HL-60 (cell line): ENCODE measurements around the gene HECTD4.

Experiments
- DNase-seq, 2 experiments: peaks; one replicate each; pipeline ENCODE4 v3.0.0-alpha.2; 2010 to 2020; ENCODE audit warnings: low read depth in 1 of 2, low spot score in 1 of 2
- H3K27ac ChIP-seq: fragments of 250-450 bp; sonication (Bioruptor Pico); replicated peaks from 2 replicates; pipeline ENCODE4 v1.5.1; 2020; ENCODE audit warnings: mild to moderate bottlenecking, moderate library complexity
- H3K27me3 ChIP-seq: fragments of 250-450 bp; sonication (Bioruptor Pico); 2 replicates; pipeline ENCODE4 v1.5.1; 2021; ENCODE audit warnings: mild to moderate bottlenecking, moderate library complexity; ENCODE audit not compliant: insufficient read depth, poor library complexity, severe bottlenecking
- H3K4me3 ChIP-seq: replicated peaks from 2 replicates; pipeline ENCODE4 v1.5.1; 2011; ENCODE audit warnings: mild to moderate bottlenecking, control low read depth, low read length; ENCODE audit not compliant: insufficient read depth
- GABPA ChIP-seq: IDR thresholded peaks from 2 replicates; pipeline ENCODE4 v1.6.1; 2012; ENCODE audit warnings: low read depth
- POLR2AphosphoS5 ChIP-seq: IDR thresholded peaks from 2 replicates; pipeline ENCODE4 v1.6.1; 2012; ENCODE audit warnings: low read depth
- SPI1 ChIP-seq: IDR thresholded peaks from 2 replicates; pipeline ENCODE4 v1.6.1; 2012; ENCODE audit warnings: low read depth, mild to moderate bottlenecking, borderline replicate concordance
- TF ChIP-seq, protein P1 (sequence below): IDR thresholded peaks from one replicate; pipeline ENCODE4 v1.5.1; 2011; ENCODE audit warnings: low read length, control low read depth, inconsistent platforms; ENCODE audit not compliant: insufficient read depth
- TF ChIP-seq, protein P2 (sequence below): IDR thresholded peaks from 2 replicates; pipeline ENCODE4 v1.6.1; 2012; ENCODE audit warnings: low read depth; ENCODE audit not compliant: insufficient replicate concordance

The HECTD4 gene

GRCh38 chr12:112149596-112149995 lies 232.6 kb downstream of the HECTD4 start:
- no peak for DNase-seq
- Histone ChIP-seq H3K27me3 (no peaks in the 10 kb centered on the region), H3K27ac (no peak overlapping the region), H3K4me3 (no peak overlapping the region)
- TF ChIP-seq SPI1: no peak
- no peak for TF ChIP-seq POLR2AphosphoS5
- TF ChIP-seq, protein P1, sequence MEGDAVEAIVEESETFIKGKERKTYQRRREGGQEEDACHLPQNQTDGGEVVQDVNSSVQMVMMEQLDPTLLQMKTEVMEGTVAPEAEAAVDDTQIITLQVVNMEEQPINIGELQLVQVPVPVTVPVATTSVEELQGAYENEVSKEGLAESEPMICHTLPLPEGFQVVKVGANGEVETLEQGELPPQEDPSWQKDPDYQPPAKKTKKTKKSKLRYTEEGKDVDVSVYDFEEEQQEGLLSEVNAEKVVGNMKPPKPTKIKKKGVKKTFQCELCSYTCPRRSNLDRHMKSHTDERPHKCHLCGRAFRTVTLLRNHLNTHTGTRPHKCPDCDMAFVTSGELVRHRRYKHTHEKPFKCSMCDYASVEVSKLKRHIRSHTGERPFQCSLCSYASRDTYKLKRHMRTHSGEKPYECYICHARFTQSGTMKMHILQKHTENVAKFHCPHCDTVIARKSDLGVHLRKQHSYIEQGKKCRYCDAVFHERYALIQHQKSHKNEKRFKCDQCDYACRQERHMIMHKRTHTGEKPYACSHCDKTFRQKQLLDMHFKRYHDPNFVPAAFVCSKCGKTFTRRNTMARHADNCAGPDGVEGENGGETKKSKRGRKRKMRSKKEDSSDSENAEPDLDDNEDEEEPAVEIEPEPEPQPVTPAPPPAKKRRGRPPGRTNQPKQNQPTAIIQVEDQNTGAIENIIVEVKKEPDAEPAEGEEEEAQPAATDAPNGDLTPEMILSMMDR: no peak
- TF ChIP-seq GABPA: no peak
- TF ChIP-seq, protein P2, sequence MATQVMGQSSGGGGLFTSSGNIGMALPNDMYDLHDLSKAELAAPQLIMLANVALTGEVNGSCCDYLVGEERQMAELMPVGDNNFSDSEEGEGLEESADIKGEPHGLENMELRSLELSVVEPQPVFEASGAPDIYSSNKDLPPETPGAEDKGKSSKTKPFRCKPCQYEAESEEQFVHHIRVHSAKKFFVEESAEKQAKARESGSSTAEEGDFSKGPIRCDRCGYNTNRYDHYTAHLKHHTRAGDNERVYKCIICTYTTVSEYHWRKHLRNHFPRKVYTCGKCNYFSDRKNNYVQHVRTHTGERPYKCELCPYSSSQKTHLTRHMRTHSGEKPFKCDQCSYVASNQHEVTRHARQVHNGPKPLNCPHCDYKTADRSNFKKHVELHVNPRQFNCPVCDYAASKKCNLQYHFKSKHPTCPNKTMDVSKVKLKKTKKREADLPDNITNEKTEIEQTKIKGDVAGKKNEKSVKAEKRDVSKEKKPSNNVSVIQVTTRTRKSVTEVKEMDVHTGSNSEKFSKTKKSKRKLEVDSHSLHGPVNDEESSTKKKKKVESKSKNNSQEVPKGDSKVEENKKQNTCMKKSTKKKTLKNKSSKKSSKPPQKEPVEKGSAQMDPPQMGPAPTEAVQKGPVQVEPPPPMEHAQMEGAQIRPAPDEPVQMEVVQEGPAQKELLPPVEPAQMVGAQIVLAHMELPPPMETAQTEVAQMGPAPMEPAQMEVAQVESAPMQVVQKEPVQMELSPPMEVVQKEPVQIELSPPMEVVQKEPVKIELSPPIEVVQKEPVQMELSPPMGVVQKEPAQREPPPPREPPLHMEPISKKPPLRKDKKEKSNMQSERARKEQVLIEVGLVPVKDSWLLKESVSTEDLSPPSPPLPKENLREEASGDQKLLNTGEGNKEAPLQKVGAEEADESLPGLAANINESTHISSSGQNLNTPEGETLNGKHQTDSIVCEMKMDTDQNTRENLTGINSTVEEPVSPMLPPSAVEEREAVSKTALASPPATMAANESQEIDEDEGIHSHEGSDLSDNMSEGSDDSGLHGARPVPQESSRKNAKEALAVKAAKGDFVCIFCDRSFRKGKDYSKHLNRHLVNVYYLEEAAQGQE: no peak

- TF ChIP-seq GABPA (no peak), POLR2AphosphoS5 (no peak), SPI1 (no peak)
- TF ChIP-seq, protein P2: no peak
- TF ChIP-seq, protein P1: no peak
- no peaks in the 10 kb centered on the region for H3K27me3 ChIP-seq
- no peak overlapping the region for H3K4me3 ChIP-seq
- H3K27ac ChIP-seq: no peak overlapping the region
- DNase-seq: no peak
Measured at GRCh38 chr12:112148031-112148513, 234.2 kb downstream of the HECTD4 start.

DNA sequence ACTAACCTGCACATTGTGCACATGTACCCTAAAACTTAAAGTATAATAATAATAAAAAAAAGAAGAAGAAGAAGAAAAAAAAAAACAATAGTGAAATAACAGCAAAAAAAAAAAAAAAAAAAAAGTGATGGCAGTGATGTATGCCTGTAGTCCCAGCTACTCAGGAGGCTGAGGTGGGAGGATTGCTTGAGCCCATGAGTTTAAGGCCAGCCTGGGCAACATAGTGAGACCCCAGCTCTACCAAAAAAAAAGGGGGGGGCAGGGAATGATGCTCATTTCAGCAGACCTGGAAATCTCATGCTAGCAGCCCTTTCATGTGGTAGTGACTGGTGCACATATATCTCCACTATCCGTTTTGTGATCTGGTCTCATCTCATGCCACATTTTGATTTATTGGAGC lies 236.1 kb downstream of the HECTD4 start:
- no peak overlapping the region for H3K4me3 ChIP-seq
- DNase-seq: no peak
- TF ChIP-seq POLR2AphosphoS5: no peak
- TF ChIP-seq, protein P1: no peak
- TF ChIP-seq GABPA: no peak
- TF ChIP-seq SPI1: no peak
- TF ChIP-seq, protein P2: no peak

More for the DNA sequence above, 236.1 kb downstream of the HECTD4 start:
- Histone ChIP-seq H3K27ac (no peak overlapping the region), H3K27me3 (no peaks in the 10 kb centered on the region)
